Mucosa of stomach (tissue), 1 donor: ENCODE measurements around the gene NDUFB5.
A peak's percentile ranks its signal among the peaks of the same experiment; 100 is the strongest.

Experiments
- H3K27me3 ChIP-seq: one replicate; pipeline ENCODE4 v1.7.0; 2013; ENCODE audit warnings: mild to moderate bottlenecking, low read length; ENCODE audit not compliant: control insufficient read depth, insufficient read depth
- H3K36me3 ChIP-seq: one replicate; pipeline ENCODE4 v1.7.0; 2013; ENCODE audit warnings: low read length; ENCODE audit not compliant: control insufficient read depth, insufficient read depth
- H3K4me1 ChIP-seq: one replicate; pipeline ENCODE4 v1.7.0; 2013; ENCODE audit warnings: mild to moderate bottlenecking, low read length; ENCODE audit not compliant: control insufficient read depth, insufficient read depth
- H3K4me3 ChIP-seq: one replicate; pipeline ENCODE4 v1.7.0; 2013; ENCODE audit warnings: low read length
- H3K9ac ChIP-seq: one replicate; pipeline ENCODE4 v1.7.0; 2013; ENCODE audit warnings: mild to moderate bottlenecking, low read length, moderate library complexity
- H3K9me3 ChIP-seq: one replicate; pipeline ENCODE4 v1.7.0; 2013; ENCODE audit warnings: mild to moderate bottlenecking, low read length, moderate library complexity; ENCODE audit not compliant: control insufficient read depth
- donor health status: Pancreatic carcinoma.

Gene NDUFB5

GRCh38 chr3:179646177-179646576, 41.6 kb downstream of the NDUFB5 start:
- H3K4me1 ChIP-seq, result peaks cover 17% of the 10 kb centered on the region
- H3K4me3 ChIP-seq, result no peak overlapping the region
- H3K27me3 ChIP-seq, result no peaks in the 10 kb centered on the region
- H3K9me3 ChIP-seq, result no peaks in the 10 kb centered on the region
- no peak overlapping the region for H3K9ac ChIP-seq
- no peaks in the 10 kb centered on the region for H3K36me3 ChIP-seq

GRCh38 chr3:179651687-179652446, 47.3 kb downstream of the NDUFB5 start:
- Histone ChIP-seq H3K36me3 (no peaks in the 10 kb centered on the region), H3K4me3 (no peak overlapping the region), H3K27me3 (no peaks in the 10 kb centered on the region), H3K9me3 (no peaks in the 10 kb centered on the region), H3K9ac (peak overlapping the region; percentile 64), H3K4me1 (peaks cover 9% of the 10 kb centered on the region)

DNA sequence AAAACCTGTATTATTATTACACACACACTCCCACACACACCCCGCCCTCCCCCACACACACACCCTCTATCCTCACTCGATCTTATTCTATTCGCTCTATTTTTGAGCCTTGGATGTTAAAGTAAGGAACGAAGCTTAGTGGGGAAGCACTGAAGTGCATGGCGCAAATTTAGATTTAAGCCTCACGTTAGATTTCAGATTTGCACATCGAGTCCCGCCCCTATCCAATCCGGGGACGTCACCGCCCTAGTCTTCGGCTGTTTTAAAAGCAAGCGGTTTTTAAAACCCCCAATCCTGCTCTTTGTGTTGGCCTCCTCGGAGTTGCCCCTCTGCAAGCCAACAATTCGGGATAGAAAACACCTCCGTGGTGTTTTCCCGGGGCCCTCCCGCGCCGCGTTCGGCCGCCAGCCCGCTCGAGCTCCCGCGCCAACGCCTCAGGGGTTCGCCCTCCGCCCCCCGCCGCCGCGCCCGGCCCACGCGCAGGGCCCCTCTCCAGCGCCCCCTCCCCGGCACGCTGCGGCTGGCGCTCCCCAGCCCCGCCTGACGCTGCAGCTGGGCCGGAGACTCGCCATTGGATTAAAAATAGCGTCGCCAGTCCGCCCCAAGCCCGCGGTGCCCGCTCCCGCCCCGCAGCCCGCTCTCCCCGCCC, 48.0 kb downstream of the NDUFB5 start, which contains the start of gene USP13:
USP13 (plus strand) TSS at position 594 of the 649 bp plus-strand sequence. CDS start 186 bp downstream, outside the sequence.
- Histone ChIP-seq H3K4me3 (peak within 1 kb of the TSS; percentile 56), H3K9ac (peak within 1 kb of the TSS; percentile 68), H3K9me3 (no peaks in the 10 kb centered on the region), H3K36me3 (no peaks in the 10 kb centered on the region), H3K4me1 (peaks cover 9% of the 10 kb centered on the region), H3K27me3 (no peaks in the 10 kb centered on the region)

DNA sequence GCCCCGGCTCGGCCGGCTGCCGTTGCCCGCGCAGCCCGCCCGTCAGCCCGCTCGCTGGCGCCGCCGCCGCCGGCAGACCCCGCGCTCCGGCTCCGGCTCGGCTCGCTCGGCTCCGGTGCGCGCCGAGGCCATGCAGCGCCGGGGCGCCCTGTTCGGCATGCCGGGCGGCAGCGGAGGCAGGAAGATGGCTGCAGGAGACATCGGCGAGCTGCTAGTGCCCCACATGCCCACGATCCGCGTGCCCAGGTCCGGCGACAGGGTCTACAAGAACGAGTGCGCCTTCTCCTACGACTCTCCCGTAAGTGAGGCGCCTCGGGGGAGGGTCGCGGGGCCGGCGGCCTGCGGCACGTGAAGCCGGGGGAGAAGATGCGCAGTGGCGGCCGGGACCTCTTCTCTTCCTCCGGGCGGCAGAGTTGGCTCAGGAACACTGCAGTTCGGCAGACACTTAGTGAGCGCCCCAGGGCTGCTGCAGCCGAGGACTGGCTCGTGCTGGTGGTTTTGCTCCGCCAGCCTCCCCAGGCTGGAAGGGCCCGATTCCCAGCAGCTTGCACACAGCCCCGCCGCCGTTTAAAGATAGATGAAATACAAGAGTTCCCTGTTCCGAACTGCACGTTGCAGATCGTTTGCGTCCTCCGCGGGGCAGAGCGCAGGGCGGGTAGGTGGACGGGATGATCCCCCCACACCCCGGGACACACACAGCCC, 48.7 kb downstream of the NDUFB5 start:
- H3K27me3 ChIP-seq, result no peaks in the 10 kb centered on the region
- peaks cover 9% of the 10 kb centered on the region for H3K4me1 ChIP-seq
- H3K9me3 ChIP-seq, result no peaks in the 10 kb centered on the region
- H3K9ac ChIP-seq, result peak overlapping the region; percentile 68
- peak overlapping the region; percentile 56 for H3K4me3 ChIP-seq
- H3K36me3 ChIP-seq, result no peaks in the 10 kb centered on the region

DNA sequence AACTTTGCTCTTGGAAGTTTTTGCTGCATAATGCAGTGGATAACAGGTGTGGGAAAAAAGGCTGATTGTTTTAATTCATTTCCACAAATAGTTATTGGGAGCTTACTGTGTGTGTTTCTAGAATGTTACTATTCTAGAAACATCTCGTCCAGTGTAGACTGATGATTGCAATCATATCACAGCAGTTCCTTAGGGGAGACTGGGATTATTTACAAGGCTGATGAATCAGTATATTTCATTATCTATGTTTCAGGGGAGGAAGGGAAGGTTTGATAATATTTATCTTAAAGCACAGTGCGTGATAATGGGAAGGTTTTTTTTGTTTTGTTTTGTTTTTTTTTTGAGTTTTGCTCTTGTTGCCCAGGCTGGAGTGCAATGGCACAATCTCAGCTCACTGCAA, 50.6 kb downstream of the NDUFB5 start:
- Histone ChIP-seq H3K9ac (no peak overlapping the region), H3K27me3 (no peaks in the 10 kb centered on the region), H3K36me3 (no peaks in the 10 kb centered on the region), H3K4me3 (no peak overlapping the region), H3K9me3 (no peaks in the 10 kb centered on the region), H3K4me1 (peaks cover 9% of the 10 kb centered on the region)

GRCh38 chr3:179658606-179659005, 54.0 kb downstream of the NDUFB5 start:
- Histone ChIP-seq H3K4me1 (peaks cover 8% of the 10 kb centered on the region), H3K36me3 (no peaks in the 10 kb centered on the region), H3K4me3 (no peak overlapping the region), H3K9ac (no peak overlapping the region), H3K27me3 (no peaks in the 10 kb centered on the region), H3K9me3 (no peaks in the 10 kb centered on the region)

DNA sequence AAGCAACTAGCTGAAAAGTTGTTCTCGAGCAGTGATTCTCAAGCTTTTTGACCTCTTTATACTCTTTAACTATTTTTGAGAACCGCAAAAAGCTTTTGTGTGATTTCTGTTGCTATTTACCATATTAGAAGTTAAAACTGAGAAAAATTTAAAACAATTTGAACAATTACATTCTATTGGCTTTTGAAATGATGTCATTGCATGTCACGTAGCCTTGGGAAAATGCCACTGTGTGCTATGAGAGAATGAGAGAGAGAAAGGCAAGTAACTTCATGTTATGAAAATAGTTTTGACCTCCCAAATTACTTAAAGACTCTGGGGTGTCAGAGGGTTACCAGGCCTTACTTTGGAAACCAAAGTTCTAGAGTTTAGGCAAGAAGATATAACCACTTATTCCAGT, 56.3 kb downstream of the NDUFB5 start:
- H3K4me1 ChIP-seq, result no peaks in the 10 kb centered on the region
- no peak overlapping the region for H3K4me3 ChIP-seq
- H3K27me3 ChIP-seq, result no peaks in the 10 kb centered on the region
- H3K36me3 ChIP-seq, result no peaks in the 10 kb centered on the region
- no peak overlapping the region for H3K9ac ChIP-seq
- no peaks in the 10 kb centered on the region for H3K9me3 ChIP-seq

DNA sequence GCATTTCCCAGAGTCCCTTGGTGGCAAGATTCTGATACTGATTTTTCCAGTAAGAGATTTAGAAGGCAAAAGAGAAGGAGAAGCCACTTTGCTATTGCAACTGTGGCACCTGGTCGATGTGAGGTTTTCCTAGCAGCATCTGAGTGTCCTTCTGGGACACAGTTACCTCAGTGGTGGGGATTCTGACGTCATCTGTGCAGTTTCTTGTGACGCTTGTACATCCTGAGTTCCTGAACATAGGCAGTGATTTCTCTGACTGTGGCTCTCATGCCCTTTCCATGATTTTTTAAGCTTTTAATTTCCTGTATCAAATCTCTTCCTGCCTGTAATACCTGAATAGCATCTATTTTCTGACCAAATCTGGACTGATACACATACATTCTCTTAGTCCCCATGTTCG, 57.2 kb downstream of the NDUFB5 start:
- no peak overlapping the region for H3K9ac ChIP-seq
- no peaks in the 10 kb centered on the region for H3K9me3 ChIP-seq
- no peaks in the 10 kb centered on the region for H3K4me1 ChIP-seq
- H3K36me3 ChIP-seq, result no peaks in the 10 kb centered on the region
- H3K27me3 ChIP-seq, result no peaks in the 10 kb centered on the region
- no peak overlapping the region for H3K4me3 ChIP-seq

- no peaks in the 10 kb centered on the region for H3K27me3 ChIP-seq
- H3K4me3 ChIP-seq, result no peak overlapping the region
- H3K9me3 ChIP-seq, result no peaks in the 10 kb centered on the region
- H3K4me1 ChIP-seq, result no peaks in the 10 kb centered on the region
- no peak overlapping the region for H3K9ac ChIP-seq
- H3K36me3 ChIP-seq, result no peaks in the 10 kb centered on the region
Measured at GRCh38 chr3:179663093-179663492, 58.5 kb downstream of the NDUFB5 start.

- Histone ChIP-seq H3K4me1 (no peaks in the 10 kb centered on the region), H3K27me3 (no peaks in the 10 kb centered on the region), H3K4me3 (no peak overlapping the region), H3K9me3 (no peaks in the 10 kb centered on the region), H3K36me3 (no peaks in the 10 kb centered on the region), H3K9ac (no peak overlapping the region)
Measured at GRCh38 chr3:179666030-179666429, 61.4 kb downstream of the NDUFB5 start.

DNA sequence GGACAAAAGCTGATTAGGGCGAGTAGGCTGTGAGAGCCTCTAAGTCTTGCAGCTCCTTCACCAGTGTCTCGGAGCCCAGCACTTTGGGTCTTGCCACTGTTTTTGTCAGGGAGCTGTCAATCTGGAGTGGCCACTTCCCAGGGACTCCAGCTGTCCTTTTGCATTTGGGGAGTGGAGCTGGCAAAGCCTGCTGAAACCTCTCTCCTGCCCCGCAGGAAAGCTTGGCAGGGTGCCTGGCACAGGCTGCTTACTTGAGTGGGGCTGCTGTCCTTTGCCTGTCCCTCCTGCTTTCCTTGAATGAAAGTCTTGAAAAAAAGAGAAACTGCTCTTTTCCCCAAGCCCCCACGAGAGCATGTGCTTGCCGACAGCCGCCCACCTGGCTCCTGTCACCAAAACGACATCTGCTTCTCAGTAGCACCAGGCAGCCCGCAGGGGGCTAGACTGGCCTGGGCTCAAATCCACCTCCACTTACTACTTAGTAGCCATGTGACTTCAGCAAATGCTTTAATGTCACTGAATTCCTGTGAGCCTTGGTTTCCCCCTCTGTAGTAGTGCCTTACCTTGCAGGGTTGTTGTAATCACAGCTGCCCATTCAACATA, 61.9 kb downstream of the NDUFB5 start:
- no peaks in the 10 kb centered on the region for H3K9me3 ChIP-seq
- no peak overlapping the region for H3K4me3 ChIP-seq
- H3K9ac ChIP-seq, result no peak overlapping the region
- H3K4me1 ChIP-seq, result no peaks in the 10 kb centered on the region
- no peaks in the 10 kb centered on the region for H3K36me3 ChIP-seq
- no peaks in the 10 kb centered on the region for H3K27me3 ChIP-seq

GRCh38 chr3:179668429-179668828, 63.8 kb downstream of the NDUFB5 start:
- Histone ChIP-seq H3K4me3 (no peak overlapping the region), H3K36me3 (no peaks in the 10 kb centered on the region), H3K27me3 (no peaks in the 10 kb centered on the region), H3K9ac (no peak overlapping the region), H3K9me3 (no peaks in the 10 kb centered on the region), H3K4me1 (no peaks in the 10 kb centered on the region)
